ENCODE measurements around the gene CACNG7.

DNA sequence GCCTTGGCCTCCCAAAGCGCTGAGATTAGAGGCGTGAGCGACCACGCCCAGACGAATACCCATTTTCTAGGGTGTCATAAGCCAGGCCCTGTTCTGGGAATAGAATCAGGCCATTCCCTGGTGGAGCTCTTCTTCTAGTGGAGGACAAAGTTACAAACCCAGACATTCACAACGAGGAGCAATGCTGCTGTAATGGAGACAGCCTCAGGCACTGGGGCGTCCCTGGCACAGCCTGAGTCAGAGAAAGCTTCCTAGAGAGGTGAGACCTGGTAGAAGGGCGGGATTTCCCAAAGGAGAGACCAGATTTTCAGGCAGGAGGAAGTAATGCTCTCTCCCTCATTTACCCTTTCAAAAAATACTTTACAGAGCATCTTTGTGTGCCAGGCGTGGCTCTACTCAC is 14.4 kb upstream of the CACNG7 start:
- TF ChIP-seq POLR2AphosphoS5 (IDR thresholded peaks at IDR 0.05): no peak
- TF ChIP-seq, protein P1, sequence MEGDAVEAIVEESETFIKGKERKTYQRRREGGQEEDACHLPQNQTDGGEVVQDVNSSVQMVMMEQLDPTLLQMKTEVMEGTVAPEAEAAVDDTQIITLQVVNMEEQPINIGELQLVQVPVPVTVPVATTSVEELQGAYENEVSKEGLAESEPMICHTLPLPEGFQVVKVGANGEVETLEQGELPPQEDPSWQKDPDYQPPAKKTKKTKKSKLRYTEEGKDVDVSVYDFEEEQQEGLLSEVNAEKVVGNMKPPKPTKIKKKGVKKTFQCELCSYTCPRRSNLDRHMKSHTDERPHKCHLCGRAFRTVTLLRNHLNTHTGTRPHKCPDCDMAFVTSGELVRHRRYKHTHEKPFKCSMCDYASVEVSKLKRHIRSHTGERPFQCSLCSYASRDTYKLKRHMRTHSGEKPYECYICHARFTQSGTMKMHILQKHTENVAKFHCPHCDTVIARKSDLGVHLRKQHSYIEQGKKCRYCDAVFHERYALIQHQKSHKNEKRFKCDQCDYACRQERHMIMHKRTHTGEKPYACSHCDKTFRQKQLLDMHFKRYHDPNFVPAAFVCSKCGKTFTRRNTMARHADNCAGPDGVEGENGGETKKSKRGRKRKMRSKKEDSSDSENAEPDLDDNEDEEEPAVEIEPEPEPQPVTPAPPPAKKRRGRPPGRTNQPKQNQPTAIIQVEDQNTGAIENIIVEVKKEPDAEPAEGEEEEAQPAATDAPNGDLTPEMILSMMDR (IDR thresholded peaks at IDR 0.05): no peak
